ENCODE data around the gene TFPI2.

Gene TFPI2

DNA sequence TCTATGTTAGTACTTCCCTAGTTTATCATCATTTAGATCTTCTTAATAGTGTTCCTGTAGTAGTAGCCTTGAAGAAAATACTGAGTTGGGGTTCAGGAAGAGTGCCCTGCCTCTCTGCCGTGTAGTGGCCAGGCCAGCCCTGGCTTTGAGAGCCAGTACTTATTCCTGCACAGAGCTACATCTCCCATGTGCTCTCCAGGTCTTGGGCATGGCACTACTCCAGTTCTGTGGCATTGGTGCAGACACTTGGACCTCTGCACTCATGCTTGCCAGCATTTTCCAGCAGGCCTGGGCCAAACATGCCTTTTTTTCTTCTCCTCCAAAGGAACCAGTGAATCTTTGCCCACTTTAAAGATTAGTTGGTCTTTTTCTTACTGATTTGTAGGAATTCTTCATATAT is 36.2 kb upstream of the TFPI2 start:
- TF ChIP-seq, protein P1, sequence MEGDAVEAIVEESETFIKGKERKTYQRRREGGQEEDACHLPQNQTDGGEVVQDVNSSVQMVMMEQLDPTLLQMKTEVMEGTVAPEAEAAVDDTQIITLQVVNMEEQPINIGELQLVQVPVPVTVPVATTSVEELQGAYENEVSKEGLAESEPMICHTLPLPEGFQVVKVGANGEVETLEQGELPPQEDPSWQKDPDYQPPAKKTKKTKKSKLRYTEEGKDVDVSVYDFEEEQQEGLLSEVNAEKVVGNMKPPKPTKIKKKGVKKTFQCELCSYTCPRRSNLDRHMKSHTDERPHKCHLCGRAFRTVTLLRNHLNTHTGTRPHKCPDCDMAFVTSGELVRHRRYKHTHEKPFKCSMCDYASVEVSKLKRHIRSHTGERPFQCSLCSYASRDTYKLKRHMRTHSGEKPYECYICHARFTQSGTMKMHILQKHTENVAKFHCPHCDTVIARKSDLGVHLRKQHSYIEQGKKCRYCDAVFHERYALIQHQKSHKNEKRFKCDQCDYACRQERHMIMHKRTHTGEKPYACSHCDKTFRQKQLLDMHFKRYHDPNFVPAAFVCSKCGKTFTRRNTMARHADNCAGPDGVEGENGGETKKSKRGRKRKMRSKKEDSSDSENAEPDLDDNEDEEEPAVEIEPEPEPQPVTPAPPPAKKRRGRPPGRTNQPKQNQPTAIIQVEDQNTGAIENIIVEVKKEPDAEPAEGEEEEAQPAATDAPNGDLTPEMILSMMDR (IDR thresholded peaks at IDR 0.05): no peak

DNA sequence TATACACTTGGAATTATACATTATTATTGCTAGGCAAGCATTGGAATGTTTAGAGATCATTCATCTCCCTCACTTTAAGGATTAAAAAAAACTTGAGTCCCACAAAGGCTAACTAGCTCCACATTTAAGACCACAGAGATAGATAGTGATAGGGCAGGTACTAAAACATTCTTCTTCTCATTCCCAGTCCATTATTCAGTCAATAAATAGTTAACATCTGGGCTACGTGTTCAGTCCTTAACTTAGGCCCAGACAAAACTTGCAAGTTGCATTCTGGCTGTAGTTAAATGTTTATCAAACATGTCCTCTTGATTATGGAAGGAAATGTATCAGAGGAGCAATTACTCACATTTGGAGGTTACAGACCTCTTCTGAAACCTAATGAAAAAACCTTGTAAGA is 33.4 kb upstream of the TFPI2 start:
- TF ChIP-seq, protein P1 (IDR thresholded peaks at IDR 0.05): no peak

DNA sequence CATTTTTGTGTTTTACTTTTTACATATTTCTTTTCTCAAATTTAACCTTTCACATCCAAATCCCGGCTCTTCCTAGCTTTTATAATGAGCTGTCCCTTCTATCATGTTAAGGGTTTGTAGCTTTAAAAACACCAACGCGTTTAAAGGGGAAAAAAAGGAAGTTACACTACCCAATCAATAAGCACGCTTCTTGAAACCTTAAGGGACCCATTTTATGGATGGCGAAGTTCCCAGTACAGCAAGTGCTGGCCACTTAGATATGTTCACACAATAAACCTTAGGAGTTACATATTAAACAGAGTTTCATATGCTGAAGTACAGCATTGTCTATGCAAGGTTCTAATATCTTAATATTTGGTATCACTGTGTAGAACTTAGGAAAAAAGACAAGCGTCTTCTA is 32.7 kb upstream of the TFPI2 start:
- TF ChIP-seq, protein P1 (IDR thresholded peaks at IDR 0.05): no peak

DNA sequence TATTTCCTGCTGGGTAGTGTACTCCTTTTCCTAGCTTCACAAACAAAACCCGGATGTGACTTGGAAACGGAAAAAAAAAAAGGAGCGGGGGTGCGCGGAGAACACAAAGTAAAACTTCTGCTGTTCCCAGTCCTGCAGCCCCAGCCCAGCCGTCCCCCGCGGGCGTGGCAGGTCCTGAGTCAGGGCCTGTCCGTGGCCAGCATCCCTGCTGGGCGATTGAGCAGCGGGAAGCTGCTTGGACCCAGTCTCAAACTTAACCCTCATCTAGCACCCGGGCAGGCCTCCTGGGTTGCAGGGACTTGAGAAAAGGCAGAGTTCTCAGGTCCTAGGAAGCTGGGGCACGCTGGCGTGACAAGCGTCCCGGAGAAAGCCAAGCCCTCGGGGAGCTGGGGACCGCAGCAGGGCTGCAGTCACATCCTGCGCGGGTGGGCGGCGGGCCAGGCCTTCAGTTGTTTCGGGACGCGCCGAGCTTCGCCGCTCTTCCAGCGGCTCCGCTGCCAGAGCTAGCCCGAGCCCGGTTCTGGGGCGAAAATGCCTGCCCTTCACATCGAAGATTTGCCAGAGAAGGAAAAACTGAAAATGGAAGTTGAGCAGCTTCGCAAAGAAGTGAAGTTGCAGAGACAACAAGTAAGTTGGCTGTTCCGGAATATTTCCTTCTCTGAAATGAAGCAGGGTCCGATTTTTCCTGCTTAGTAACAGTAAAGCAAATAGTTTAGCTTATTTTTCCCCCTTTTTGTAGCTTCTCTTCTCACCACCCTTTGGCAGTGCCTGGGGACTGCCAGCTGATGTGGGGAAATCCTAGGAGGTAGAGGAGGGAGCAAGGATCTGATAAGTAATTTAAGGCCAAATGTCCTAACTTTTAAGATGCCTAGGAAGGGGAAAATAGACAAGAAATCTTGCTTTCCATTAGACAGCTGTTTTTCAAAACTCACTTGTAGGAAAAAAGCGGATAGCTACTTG is 31.3 kb upstream of the TFPI2 start, which contains the start of gene GNG11:
TSS of gene GNG11 (plus strand) at position 129 of the 960 bp plus-strand sequence. CDS start at position 532, 403 bp downstream.
- TF ChIP-seq, protein P1 (IDR thresholded peaks at IDR 0.05): no peak

DNA sequence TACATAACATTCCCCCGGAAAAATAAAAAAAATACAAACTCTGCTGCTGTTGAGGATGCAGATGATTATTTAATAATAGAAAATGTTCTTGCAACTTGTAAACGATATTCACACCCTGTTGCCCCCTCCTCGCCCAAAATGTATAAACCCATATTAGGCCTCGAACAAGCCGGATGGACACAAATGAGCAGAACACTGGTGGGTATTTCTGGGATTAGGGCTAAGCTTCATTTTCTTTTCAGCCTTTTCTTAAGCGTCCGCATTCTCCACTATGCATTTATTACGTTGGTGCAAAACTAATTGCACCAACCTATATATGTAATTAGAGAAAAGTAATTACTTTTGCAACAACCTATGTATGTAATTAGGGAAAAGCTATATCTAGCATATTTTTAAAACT is 30.6 kb upstream of the TFPI2 start:
- TF ChIP-seq, protein P1 (IDR thresholded peaks at IDR 0.05): no peak

DNA sequence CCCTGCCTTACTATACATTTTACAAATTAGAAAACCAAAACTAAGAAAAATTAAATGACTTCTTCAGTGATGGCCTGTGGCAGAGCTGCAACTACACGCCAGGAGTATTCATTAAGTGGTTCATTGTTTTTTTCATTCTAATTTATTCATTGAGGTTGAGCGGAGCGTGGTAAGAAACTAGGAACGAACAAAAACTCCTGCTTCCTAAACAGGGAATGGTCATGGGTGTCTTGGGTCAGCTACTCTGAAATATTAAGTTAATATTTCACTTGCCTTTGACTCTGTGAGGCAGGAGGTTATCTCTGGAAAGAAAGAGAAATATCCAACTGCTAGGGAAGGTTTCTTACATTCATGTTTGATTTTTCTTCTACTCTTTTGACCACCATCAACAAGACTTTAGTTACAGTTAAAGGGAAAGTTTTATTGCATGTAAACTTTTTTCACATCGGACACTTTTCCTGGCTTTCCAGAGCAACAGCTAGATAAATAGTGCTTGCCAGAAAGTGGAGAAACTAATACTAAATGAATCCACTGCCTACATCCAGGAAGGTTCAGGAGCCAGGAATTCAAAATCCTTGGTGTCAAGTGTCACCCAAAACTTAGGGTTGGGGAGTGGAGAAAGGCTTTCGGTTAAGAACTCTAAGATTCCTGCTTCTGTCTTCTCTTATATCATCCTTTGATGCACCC is 30.1 kb upstream of the TFPI2 start:
- TF ChIP-seq, protein P1 (IDR thresholded peaks at IDR 0.05): no peak

DNA sequence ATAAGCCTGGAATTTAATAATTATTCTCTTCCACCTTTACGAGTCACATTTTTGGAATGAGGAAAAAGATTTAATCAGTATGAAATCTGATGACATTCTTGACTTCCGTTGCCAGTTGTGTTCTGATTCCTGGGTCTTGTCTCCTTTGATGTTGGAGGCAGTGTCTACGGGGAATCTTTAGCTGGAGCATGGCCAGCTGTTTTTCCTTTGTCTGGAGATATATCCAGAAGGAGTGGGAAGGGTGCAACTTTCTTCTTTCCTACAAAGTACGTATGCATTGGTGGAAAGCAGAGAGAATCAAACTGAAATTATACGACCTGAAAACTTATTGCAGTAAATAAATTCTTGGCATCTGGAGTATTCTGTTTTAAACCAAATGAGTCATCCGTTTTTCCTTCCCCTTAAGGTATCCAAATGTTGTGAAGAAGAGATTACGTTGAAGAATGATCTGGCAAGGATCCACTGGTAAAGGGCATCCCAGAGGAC is 24.1 kb upstream of the TFPI2 start:
- TF ChIP-seq, protein P1 (IDR thresholded peaks at IDR 0.05): no peak
